Suppressor macrophage (primary cell): ENCODE measurements around the gene KBTBD4.
"Not testable (repeated sequence)": the region's sequence is repeated elsewhere in the genome, so short reads cannot be mapped to it uniquely, and the experiment has no call there.

Experiments
- DNase-seq, 4 experiments: peaks; one replicate each; pipeline ENCODE4 v3.0.0-alpha.2; 2020 to 2022

KBTBD4 gene

GRCh38 chr11:47589977-47590861, 11.4 kb upstream of the KBTBD4 start:
- DNase-seq = no peak

GRCh38 chr11:47589584-47589976, 10.8 kb upstream of the KBTBD4 start:
- no peak for DNase-seq

DNA sequence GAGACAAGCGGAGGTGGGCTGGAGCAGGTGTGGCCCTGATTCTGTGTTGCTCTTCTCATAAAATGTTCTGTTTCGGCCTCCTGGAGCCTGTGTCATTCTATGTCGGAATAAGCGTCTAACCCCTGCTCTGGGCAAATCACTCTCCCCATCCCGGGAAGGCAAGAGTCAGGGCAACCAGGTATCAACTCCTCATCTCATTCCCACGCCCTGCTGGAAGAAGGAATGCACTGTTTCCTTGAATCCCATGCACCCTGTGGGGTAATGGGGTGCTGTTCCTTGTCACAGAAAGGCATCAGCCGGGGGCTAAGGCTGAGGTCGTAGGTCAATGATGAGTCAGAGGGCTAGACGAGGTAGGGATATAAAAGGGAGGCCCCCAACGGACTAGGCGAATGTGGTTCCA, 10.3 kb upstream of the KBTBD4 start:
- DNase-seq = no peak

DNA sequence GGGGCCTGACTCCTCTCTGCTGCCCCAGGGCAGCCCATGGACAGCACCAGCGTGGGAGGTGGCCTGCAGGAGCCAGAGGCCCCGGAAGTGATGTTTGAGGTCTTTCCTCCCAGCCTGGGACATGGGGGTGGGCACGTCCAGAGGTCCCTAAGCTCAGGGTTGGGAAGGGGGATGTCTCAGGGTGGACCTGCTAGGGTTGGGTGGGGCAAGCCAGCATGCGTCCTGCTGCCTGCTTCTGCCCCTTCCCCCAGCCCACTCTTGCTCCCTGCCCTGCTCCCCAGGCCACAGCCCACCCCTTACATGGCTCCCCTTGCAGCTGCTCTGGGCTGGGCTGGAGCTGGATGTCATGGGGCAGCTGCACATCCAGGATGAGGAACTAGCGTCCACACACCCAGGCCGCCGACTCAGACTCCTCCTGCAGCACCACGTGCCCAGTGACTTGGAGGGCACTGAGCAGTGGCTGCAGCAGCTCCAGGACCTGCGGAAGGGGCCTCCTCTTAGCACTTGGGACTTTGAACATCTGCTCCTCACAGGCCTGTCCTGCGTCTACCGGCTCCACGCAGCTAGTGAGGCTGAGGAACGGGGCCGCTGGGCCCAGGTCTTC, 9.1 kb upstream of the KBTBD4 start:
- DNase-seq = peak; percentile 92 to 97 (median 96)

- DNase-seq = peak; percentile 74 to 83 (median 82)
Measured at GRCh38 chr11:47587039-47587716, 8.4 kb upstream of the KBTBD4 start.

DNA sequence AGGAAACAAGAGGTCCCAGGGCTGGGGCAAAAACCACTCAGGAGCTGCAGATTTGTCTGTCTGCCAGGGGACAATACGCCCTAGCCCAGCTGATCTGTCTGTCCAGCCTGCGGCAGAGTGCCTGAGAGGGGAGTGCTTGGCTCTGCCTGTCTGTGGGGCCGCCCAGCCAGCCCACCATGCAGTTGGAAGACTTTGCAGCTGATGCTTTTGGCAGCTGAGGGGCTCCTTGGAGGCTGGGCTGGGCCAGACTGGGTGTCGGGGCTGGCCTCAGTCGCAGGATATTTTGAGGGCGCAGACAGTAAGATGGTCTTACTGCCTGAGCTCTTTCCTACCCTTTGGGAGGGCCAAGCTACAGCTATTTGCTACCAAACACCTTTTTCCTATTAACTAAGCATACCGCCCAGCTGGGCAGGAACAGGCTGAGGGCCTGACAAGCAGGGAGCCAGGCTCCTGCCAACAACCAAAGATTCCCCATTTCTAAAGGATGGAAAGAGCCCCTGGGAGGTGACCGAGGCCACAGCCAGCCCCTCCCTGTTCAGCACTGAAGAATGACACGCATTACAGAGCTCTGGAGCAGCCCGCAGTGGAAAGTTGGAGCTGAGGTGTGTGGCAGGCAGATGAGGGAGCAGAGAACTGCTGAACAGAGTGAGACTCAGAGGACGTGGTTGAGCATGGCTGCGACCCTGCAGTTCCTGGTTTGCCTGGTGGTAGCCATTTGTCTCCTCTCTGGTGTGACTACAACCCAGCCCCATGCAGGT, 7.5 kb upstream of the KBTBD4 start, which contains the start of gene FAM180B:
TSS of gene FAM180B (plus strand) at position 581 of the 758 bp plus-strand sequence. CDS start at position 672, 91 bp downstream.
- DNase-seq = no peak

DNA sequence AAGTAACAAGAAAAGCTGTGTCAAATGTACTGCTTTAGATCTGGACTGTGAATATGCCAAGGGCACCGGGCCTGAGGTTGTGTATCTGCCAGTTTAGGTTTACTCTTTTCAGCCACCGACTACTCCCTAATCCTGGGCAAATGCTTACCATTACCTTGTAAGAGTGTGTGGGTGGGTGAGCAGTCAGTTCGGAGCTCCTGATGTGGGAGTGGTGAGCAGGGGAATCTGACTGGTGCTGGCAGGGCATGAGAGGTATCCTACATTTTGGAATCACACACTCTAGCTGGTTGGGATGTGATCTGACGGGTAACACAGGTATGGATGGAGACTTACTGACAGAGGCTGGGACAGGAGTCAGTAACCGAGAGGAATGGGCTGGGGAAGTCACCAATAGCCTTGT, 5.1 kb upstream of the KBTBD4 start:
- no peak for DNase-seq

- no peak for DNase-seq
Measured at GRCh38 chr11:47577460-47578041, 1.2 kb downstream of the KBTBD4 start.

- DNase-seq = no peak
Measured at GRCh38 chr11:47573321-47573720, 5.4 kb downstream of the KBTBD4 start.

DNA sequence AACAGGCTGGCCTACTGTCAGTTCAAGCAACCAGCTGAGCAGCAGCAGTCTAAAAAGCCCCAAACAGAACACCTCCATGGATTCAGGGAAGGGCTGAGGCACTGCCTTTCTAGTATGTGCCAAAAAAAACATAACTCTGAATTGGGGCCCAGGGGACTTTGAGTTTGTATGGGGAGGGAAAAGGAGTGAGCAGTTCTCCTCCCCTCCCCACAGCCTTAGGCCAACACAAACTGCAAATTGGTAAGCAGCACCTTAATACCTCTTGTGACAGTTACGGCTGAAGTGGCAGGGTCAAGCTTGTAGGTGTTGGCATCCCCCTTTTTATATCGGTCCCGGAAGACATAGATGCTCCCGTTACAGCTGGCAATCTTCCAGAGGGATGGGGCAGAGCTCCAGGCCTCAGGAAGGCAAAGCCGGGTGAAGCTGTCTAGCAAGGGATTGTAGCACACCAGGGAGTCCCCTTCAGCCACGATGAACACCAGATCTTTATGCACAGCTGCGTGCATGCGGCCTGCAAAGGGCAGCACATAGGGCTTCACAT, 6.0 kb downstream of the KBTBD4 start:
- DNase-seq = no peak

- no peak for DNase-seq
Measured at GRCh38 chr11:47571895-47572294, 6.9 kb downstream of the KBTBD4 start.

- no peak for DNase-seq
Measured at GRCh38 chr11:47571357-47571729, 7.4 kb downstream of the KBTBD4 start.

DNA sequence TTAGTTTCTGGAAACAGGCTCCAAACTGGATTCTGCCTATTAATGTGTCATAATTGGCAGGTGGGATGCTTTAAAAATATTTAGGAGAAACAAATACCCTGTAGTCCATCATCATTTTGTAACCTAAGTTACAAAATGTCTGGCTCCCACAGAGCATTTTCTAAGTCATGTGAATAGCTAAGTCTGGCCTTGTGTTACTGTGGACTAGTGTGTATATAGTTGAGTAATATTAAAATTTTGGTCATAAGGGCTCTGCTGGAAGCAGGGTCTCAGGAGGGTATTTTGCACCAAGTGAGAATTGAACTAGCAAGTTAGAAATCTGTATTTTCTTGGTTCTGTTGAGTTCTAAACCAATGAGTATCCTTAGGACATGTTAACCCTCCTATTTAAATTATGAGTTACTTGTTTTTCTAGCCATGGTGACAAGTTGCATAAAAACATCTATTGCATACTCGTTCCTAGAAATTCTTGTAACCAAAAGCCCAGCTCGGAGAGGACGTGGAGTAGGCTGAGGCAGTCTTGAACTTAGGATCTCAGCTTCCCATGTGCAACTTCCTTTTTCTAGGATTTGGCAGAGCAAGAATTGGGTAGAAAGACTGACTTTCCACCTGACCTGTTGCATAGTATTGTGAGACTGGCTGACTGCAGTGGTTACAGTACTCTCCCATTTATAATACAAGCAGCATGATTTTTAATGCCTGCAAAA, 8.0 kb downstream of the KBTBD4 start:
- DNase-seq = peak; percentile 57 to 84 (median 80)

GRCh38 chr11:47569646-47570045, 9.1 kb downstream of the KBTBD4 start:
- no peak for DNase-seq

- peak in 3 of 4 experiments; percentile 41 to 56 (median 49) for DNase-seq
Measured at GRCh38 chr11:47566149-47566698, 12.5 kb downstream of the KBTBD4 start.

GRCh38 chr11:47565340-47566148, 13.2 kb downstream of the KBTBD4 start, which contains the start of gene PTPMT1:
PTPMT1 (plus strand) TSS chr11:47565599; CDS start chr11:47565623, 24 bp downstream.
- peak; percentile 81 to 94 (median 88) for DNase-seq

GRCh38 chr11:47564933-47565339, 13.8 kb downstream of the KBTBD4 start:
- DNase-seq = no peak

GRCh38 chr11:47564366-47564765, 14.4 kb downstream of the KBTBD4 start:
- DNase-seq = not testable (repeated sequence)

- DNase-seq = not testable (repeated sequence)
Measured at GRCh38 chr11:47562393-47562792, 16.4 kb downstream of the KBTBD4 start.

DNA sequence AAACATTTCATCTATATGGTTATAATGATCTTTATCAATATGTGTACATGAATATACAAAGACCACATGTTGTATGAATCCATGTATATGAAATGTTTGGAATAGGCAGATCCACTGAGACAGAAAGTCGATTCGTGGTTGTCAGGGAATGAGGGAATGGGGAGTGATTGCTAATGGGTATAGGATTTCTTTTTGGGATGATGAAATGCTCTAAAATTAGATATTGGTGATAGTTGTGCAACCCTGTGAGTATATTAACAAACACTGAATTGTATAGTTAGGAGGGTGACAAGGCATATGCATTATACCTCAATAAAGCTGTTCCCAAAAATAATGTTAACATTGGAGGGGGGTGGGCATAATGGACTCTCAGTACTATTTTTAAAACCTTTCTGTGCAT, 18.3 kb downstream of the KBTBD4 start:
- no peak for DNase-seq
